BLaER1 (cell line): ENCODE measurements around the gene RPP38.

ENCODE experiments used
- H3K27ac ChIP-seq: shearing (Covaris generic); formaldehyde crosslinking; 2 replicates; pipeline ENCODE4 v1.8.1; 2022
- H3K27me3 ChIP-seq: shearing (Covaris generic); formaldehyde crosslinking; 2 replicates; pipeline ENCODE4 v1.8.1; 2022
- H3K36me3 ChIP-seq: shearing (Covaris generic); formaldehyde crosslinking; 2 replicates; pipeline ENCODE4 v1.8.1; 2022
- H3K4me1 ChIP-seq: shearing (Covaris generic); formaldehyde crosslinking; 2 replicates; pipeline ENCODE4 v1.8.1; 2022
- H3K4me2 ChIP-seq: shearing (Covaris generic); formaldehyde crosslinking; 2 replicates; pipeline ENCODE4 v1.8.1; 2022
- H3K4me3 ChIP-seq: shearing (Covaris generic); formaldehyde crosslinking; 2 replicates; pipeline ENCODE4 v1.8.1; 2022
- H3K9ac ChIP-seq: shearing (Covaris generic); formaldehyde crosslinking; 2 replicates; pipeline ENCODE4 v1.8.1; 2022
- H3K9me3 ChIP-seq: shearing (Covaris generic); formaldehyde crosslinking; 2 replicates; pipeline ENCODE4 v1.8.1; 2022
- H4K20me1 ChIP-seq: shearing (Covaris generic); formaldehyde crosslinking; 2 replicates; pipeline ENCODE4 v1.8.1; 2022
- Cebpa-rat ChIP-seq: shearing (Covaris generic); IDR thresholded peaks from 2 replicates; pipeline ENCODE4 v1.8.1; 2022

The RPP38 gene

GRCh38 chr10:15072358-15072757 is 24.8 kb upstream of the RPP38 start:
- no peak for TF ChIP-seq Cebpa-rat
- no peaks in the 10 kb centered on the region for H4K20me1 ChIP-seq
- H3K9me3 ChIP-seq: peaks cover 19% of the 10 kb centered on the region
- no peak overlapping the region for H3K9ac ChIP-seq
- 0 out of 2 replicates have a peak, but pooled peaks cover 7% of the 10 kb centered on the region for H3K36me3 ChIP-seq
- H3K4me3 ChIP-seq: no peak overlapping the region
- no peak overlapping the region for H3K4me2 ChIP-seq
- no peaks in the 10 kb centered on the region for H3K4me1 ChIP-seq
- H3K27me3 ChIP-seq: no peaks in the 10 kb centered on the region
- H3K27ac ChIP-seq: no peak overlapping the region

GRCh38 chr10:15075421-15075820 is 21.7 kb upstream of the RPP38 start:
- no peak overlapping the region for H3K9ac ChIP-seq
- no peak overlapping the region for H3K4me2 ChIP-seq
- H3K9me3 ChIP-seq: peaks cover 19% of the 10 kb centered on the region
- H3K27me3 ChIP-seq: no peaks in the 10 kb centered on the region
- no peaks in the 10 kb centered on the region for H3K4me1 ChIP-seq
- no peaks in the 10 kb centered on the region for H4K20me1 ChIP-seq
- TF ChIP-seq Cebpa-rat: no peak
- no peak overlapping the region for H3K4me3 ChIP-seq
- 0 out of 2 replicates have a peak, but pooled peaks cover 7% of the 10 kb centered on the region for H3K36me3 ChIP-seq
- no peak overlapping the region for H3K27ac ChIP-seq

GRCh38 chr10:15083674-15084501 is 13.3 kb upstream of the RPP38 start:
- peaks cover 6% of the 10 kb centered on the region for H3K4me1 ChIP-seq
- no peak overlapping the region for H3K9ac ChIP-seq
- H3K9me3 ChIP-seq: no peaks in the 10 kb centered on the region
- no peak overlapping the region for H3K4me3 ChIP-seq
- H3K36me3 ChIP-seq: no peaks in the 10 kb centered on the region
- H3K27me3 ChIP-seq: no peaks in the 10 kb centered on the region
- no peak overlapping the region for H3K4me2 ChIP-seq
- H4K20me1 ChIP-seq: no peaks in the 10 kb centered on the region
- H3K27ac ChIP-seq: no peak overlapping the region
- no peak for TF ChIP-seq Cebpa-rat

GRCh38 chr10:15084502-15084922 is 12.6 kb upstream of the RPP38 start:
- H4K20me1 ChIP-seq: no peaks in the 10 kb centered on the region
- no peak overlapping the region for H3K4me3 ChIP-seq
- H3K36me3 ChIP-seq: no peaks in the 10 kb centered on the region
- no peak for TF ChIP-seq Cebpa-rat
- H3K4me1 ChIP-seq: peaks cover 6% of the 10 kb centered on the region
- H3K4me2 ChIP-seq: no peak overlapping the region
- H3K9me3 ChIP-seq: no peaks in the 10 kb centered on the region
- H3K9ac ChIP-seq: no peak overlapping the region
- H3K27ac ChIP-seq: no peak overlapping the region
- H3K27me3 ChIP-seq: no peaks in the 10 kb centered on the region

- H3K9me3 ChIP-seq: no peaks in the 10 kb centered on the region
- peak within 1 kb of the TSS; percentile 55 for H3K9ac ChIP-seq
- no peaks in the 10 kb centered on the region for H3K27me3 ChIP-seq
- no peak for TF ChIP-seq Cebpa-rat
- peak within 1 kb of the TSS; percentile 39 for H3K27ac ChIP-seq
- peak within 1 kb of the TSS; percentile 82 for H3K4me2 ChIP-seq
- no peaks in the 10 kb centered on the region for H3K36me3 ChIP-seq
- no peaks in the 10 kb centered on the region for H4K20me1 ChIP-seq
- H3K4me3 ChIP-seq: peak within 1 kb of the TSS; percentile 81
- H3K4me1 ChIP-seq: peaks cover 6% of the 10 kb centered on the region
Measured at GRCh38 chr10:15088428-15089261, 8.5 kb upstream of the RPP38 start, which contains the start of gene ACBD7. Gene ACBD7 (minus strand): TSS chr10:15088776. CDS start chr10:15088728, 48 bp downstream.

- H3K27me3 ChIP-seq: no peaks in the 10 kb centered on the region
- H3K9ac ChIP-seq: no peak overlapping the region
- no peak overlapping the region for H3K27ac ChIP-seq
- no peak for TF ChIP-seq Cebpa-rat
- H4K20me1 ChIP-seq: no peaks in the 10 kb centered on the region
- H3K4me3 ChIP-seq: no peak overlapping the region
- no peaks in the 10 kb centered on the region for H3K9me3 ChIP-seq
- H3K36me3 ChIP-seq: no peaks in the 10 kb centered on the region
- peaks cover 10% of the 10 kb centered on the region for H3K4me1 ChIP-seq
- H3K4me2 ChIP-seq: no peak overlapping the region
Measured at GRCh38 chr10:15091418-15091817, 5.7 kb upstream of the RPP38 start.

GRCh38 chr10:15092855-15093408 is 4.2 kb upstream of the RPP38 start:
- no peaks in the 10 kb centered on the region for H3K27me3 ChIP-seq
- no peaks in the 10 kb centered on the region for H3K9me3 ChIP-seq
- no peak overlapping the region for H3K4me2 ChIP-seq
- no peak overlapping the region for H3K9ac ChIP-seq
- H3K4me3 ChIP-seq: no peak overlapping the region
- H3K36me3 ChIP-seq: no peaks in the 10 kb centered on the region
- no peak for TF ChIP-seq Cebpa-rat
- no peaks in the 10 kb centered on the region for H4K20me1 ChIP-seq
- no peak overlapping the region for H3K27ac ChIP-seq
- H3K4me1 ChIP-seq: peaks cover 10% of the 10 kb centered on the region

- peaks cover 28% of the 10 kb centered on the region for H3K4me1 ChIP-seq
- peak overlapping the region; percentile 91 for H3K4me3 ChIP-seq
- H3K9ac ChIP-seq: peak overlapping the region; percentile 93
- no peaks in the 10 kb centered on the region for H3K27me3 ChIP-seq
- peak overlapping the region; percentile 96 for H3K27ac ChIP-seq
- no peaks in the 10 kb centered on the region for H3K9me3 ChIP-seq
- TF ChIP-seq Cebpa-rat: no peak
- H3K4me2 ChIP-seq: peak overlapping the region; percentile 78
- H4K20me1 ChIP-seq: peaks cover 31% of the 10 kb centered on the region
- H3K36me3 ChIP-seq: peaks cover 28% of the 10 kb centered on the region
Measured at GRCh38 chr10:15096661-15097010, 519 bp upstream of the RPP38 start.

- no peak for TF ChIP-seq Cebpa-rat
- peaks cover 28% of the 10 kb centered on the region for H3K4me1 ChIP-seq
- H3K4me2 ChIP-seq: 0 out of 2 replicates have a peak overlapping the region, but pooled peaks have one; percentile 78
- H3K27me3 ChIP-seq: no peaks in the 10 kb centered on the region
- H3K9ac ChIP-seq: peak overlapping the region; percentile 93; the same call in 1 of the 2 replicates
- no peak overlapping the region for H3K27ac ChIP-seq
- no peaks in the 10 kb centered on the region for H3K9me3 ChIP-seq
- H3K4me3 ChIP-seq: no peak overlapping the region
- H3K36me3 ChIP-seq: peaks cover 61% of the 10 kb centered on the region
- H4K20me1 ChIP-seq: peaks cover 61% of the 10 kb centered on the region
Measured at GRCh38 chr10:15099886-15100285, 2.7 kb downstream of the RPP38 start.

- Histone ChIP-seq H3K9ac (no peak overlapping the region), H3K9me3 (no peaks in the 10 kb centered on the region), H4K20me1 (peaks cover 73% of the 10 kb centered on the region), H3K36me3 (peaks cover 92% of the 10 kb centered on the region), H3K4me3 (no peak overlapping the region), H3K4me1 (peaks cover 15% of the 10 kb centered on the region), H3K27ac (no peak overlapping the region), H3K27me3 (no peaks in the 10 kb centered on the region), H3K4me2 (no peak overlapping the region)
- no peak for TF ChIP-seq Cebpa-rat
Measured at GRCh38 chr10:15103513-15103912, 6.4 kb downstream of the RPP38 start.
